GM23248 (cell line): ENCODE results near the gene STAB2.

Experiments used
- EZH2 ChIP-seq: fragments of 200-600 bp; sonication (generic); IDR thresholded peaks from 2 replicates; pipeline ENCODE4 v1.6.1; 2018; ENCODE audit warnings: antibody characterized with exemption, mild to moderate bottlenecking; ENCODE audit not compliant: insufficient read depth, poor library complexity, severe bottlenecking
- EZH2phosphoT487 ChIP-seq: fragments of 200-600 bp; sonication (generic); IDR thresholded peaks from 2 replicates; pipeline ENCODE4 v1.6.1; 2018; ENCODE audit warnings: antibody characterized with exemption, moderate library complexity, mild to moderate bottlenecking, low read depth; ENCODE audit not compliant: insufficient read depth

DNA sequence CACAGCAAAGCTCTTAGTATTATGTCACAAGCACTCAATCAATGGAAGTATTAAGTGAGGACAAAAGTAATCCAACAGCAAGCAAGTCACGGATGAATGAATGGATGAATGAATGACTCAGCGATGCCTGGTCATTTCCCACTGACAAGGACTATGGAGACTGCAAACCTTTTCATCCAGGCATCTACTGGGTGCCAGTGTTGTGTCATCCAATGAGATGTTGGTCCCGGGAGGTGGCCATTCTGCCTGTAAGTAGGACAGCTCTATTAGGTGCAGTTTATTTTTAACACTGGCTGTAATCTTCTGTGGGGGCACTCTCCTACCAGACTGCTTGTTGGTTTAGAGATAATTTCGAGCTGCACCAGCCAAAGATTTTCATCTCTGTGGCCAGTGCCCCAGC lies 39.4 kb downstream of the STAB2 start:
- TF ChIP-seq EZH2, result no peak
- TF ChIP-seq EZH2phosphoT487, result no peak
